HG02759 (cell line): ENCODE data around the gene AGTR1.

Experiments used
- ATAC-seq: cut with Tn5 transposase; IDR thresholded peaks from one replicate; pipeline ENCODE4 v1.9.1; 2021; ENCODE audit warnings: mild to moderate bottlenecking, moderate library complexity; ENCODE audit not compliant: unreplicated experiment

Gene AGTR1

GRCh38 chr3:148697306-148698189 lies at the start of gene AGTR1:
Gene AGTR1, plus strand, starts transcription at chr3:148697903. Its CDS starts 43,133 bp downstream, at chr3:148741036.
- no peak for ATAC-seq

DNA sequence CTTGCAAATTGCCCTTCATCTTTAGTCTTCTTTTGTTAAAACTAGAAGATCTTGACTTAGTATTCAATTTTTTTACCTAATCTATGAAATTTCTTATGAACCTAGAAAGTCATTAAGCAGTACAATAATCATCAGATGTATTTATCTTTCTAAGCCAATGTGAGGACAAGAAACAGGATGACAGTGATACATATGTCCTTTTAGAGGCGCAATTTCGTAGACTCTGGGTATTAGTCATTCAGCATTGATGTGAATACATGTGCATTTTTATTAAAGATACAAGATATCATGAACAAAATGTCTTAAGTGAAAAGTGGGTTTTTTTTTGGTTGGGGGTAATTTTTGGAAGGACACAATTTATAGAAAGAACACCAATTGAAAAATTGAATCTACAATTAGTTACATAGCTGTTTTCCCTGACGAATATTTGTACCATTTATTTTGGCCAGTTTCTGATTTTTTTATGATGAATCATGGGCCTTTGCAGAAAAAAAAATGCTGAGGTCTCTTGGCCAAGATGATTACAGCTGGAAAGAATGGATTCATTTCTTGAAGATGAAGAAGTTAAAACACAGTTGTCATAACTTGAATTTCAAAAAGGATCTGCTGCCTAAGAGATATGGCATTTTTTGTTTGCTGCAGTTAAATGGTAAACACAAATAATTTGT lies 48.9 kb upstream of the AGTR1 start:
- no peak for ATAC-seq

DNA sequence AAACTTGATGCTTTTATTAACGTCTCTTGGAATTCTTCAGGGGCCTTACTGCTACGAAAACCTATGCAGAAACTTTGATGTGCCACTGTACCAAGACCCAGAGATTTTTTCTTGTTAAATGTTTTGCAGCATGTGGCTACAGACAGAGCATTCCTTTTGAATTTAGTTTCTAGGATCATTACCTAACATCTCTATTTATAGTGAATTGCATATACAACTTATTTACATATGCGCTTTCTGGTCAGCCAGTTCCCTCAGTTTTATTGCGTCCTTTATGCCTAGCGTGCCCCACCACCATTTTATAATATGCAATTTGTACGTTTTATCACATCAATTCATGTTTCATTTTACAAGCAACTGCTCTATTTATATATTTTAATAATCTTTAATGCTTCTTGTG lies 46.2 kb upstream of the AGTR1 start:
- ATAC-seq, result no peak

DNA sequence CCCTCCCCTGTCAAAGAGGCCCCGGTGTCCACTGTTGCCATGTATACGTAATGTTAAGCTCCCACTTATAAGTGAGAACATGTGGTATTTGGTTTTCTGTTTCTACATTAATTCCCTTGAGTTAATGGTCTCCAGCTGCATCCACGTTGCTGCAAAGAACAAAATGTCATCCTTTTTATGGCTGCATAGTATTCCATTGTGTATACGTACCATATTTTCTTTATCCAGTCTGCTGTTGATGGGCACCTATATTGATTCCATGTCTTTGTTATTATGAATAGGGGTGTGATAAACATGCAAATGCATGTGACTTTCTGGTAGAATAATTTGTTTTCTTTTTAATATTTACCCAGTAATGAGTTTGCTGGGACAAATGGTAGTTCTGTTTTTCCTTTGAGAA lies 43.3 kb upstream of the AGTR1 start:
- ATAC-seq, result no peak

GRCh38 chr3:148657470-148657869 lies 40.2 kb upstream of the AGTR1 start:
- no peak for ATAC-seq

- ATAC-seq, result no peak
Measured at GRCh38 chr3:148659512-148659911, 38.2 kb upstream of the AGTR1 start.

DNA sequence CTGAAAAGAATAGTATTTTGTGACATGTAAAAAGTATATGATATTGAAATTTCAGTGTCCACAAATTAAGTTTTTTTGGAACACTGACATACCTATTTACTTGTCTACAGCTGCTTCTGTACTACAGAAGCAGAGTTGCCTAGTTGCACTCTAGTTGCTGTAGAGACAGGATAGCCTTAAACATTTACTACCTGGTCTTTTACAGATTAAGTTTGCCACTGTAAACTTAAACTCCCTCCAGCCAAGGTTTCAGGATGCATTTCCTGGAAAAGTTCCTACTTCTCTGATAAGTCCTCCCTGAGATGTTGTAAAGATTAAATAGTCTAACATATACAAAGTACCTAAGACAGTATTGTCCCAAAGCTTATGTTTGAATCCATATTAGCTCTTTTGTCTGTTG lies 17.4 kb upstream of the AGTR1 start:
- no peak for ATAC-seq

- ATAC-seq, result no peak
Measured at GRCh38 chr3:148681080-148681479, 16.6 kb upstream of the AGTR1 start.

- ATAC-seq, result no peak
Measured at GRCh38 chr3:148682997-148683396, 14.7 kb upstream of the AGTR1 start.

GRCh38 chr3:148694116-148694515 lies 3.6 kb upstream of the AGTR1 start:
- no peak for ATAC-seq

GRCh38 chr3:148698190-148698810 lies 597 bp downstream of the AGTR1 start:
- no peak for ATAC-seq

DNA sequence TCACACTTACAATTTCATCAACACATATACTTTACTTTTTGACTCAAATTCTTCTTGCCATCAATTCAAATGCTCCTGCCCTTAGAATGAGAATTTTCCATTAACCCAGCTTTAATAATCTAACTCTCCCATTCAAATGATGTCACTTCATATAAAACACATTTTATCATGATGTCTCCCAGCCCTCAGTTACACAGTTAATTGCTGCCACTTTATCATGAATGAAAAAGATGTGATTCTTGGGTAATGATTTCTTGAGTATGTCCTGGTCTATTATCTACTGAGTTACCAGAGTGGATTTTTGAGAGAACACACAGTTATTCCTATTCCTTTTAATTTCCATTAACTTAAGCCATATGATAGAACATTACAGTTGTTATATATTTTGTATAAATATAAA lies 7.6 kb downstream of the AGTR1 start:
- ATAC-seq, result no peak

- no peak for ATAC-seq
Measured at GRCh38 chr3:148707601-148708380, 10.1 kb downstream of the AGTR1 start.

DNA sequence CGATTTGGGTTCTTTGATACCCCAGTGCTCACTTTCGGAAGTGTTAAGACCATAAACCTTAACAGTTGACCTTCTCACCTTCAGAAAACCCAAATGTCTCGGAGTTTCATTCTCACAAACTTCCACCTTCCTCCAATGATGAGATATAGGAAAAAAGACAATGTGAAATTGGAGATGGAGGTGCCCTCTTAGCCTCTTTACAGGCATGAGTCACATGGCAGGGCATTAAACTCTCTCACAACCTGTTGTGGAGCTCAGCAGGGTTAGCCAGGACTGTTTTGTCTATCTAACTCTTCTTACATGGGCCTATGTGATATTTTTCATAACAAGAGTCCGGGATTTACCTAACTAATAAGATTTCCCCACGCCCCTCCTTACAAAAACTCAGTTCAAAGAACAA lies 10.7 kb downstream of the AGTR1 start:
- ATAC-seq, result no peak

- ATAC-seq, result no peak
Measured at GRCh38 chr3:148709560-148710253, 12.0 kb downstream of the AGTR1 start.

GRCh38 chr3:148710665-148711064 lies 13.0 kb downstream of the AGTR1 start:
- no peak for ATAC-seq

DNA sequence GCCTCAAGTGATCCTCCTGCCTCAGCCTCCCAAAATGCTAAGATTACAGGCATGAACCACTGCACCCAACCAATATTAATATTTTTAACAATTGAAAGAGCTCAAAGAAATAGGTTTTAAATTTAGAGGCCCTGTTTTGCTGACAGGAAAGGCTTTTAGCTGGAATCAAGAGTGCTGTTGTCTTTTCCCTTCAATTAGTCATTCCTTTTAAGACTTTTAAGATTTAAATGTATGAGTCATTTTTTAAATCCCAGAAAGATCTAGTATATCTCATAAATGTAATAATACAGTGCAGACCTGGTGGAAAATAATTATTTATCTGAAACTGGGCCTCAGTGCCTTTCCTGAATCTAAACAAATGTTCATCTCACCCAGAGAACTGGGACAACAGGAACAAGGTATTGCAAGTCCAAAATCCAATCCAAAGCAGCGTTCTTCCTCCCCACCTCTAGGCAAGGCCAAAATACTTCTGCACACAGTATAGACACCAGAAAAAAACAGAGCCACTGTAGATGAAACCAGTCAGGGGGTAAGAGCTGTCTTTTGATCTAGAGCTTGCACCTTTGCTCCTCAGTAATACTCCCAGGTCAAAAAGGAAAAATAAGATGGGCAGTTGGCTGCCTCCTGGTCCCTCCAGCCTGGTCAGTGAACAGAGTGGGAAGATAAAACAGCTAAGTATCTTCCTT lies 14.4 kb downstream of the AGTR1 start:
- no peak for ATAC-seq

GRCh38 chr3:148714521-148714920 lies 16.8 kb downstream of the AGTR1 start:
- ATAC-seq, result no peak

DNA sequence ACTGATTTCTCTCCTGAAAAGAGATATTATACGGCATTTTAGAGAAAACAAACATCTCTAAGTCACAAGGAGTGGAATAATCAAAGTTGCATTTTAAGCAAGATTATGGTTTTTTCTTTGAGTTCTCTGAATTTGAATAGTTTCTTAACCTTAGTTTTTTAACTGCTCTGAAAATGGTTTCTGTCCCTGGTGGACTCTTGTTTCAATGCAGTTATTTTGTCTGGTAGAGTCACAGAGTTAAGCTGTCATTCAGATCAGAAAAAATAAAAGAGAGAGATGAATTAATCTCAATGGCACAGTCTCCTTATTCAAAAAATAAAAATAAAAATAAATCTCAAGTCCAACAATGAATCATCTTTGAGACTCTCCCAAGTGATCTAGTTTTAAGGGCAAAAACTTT lies 19.0 kb downstream of the AGTR1 start:
- no peak for ATAC-seq
